GM15510 (cell line): Measurements from ENCODE around the gene C1orf94.

Experiments
- POLR2A ChIP-seq: IDR thresholded peaks from 3 replicates; pipeline ENCODE4 v1.6.1; 2011; ENCODE audit warnings: borderline replicate concordance; ENCODE audit not compliant: insufficient read length; ENCODE audit errors: extremely low read depth

The C1orf94 gene

GRCh38 chr1:34190692-34191091 is 14.0 kb downstream of the C1orf94 start:
- no peak for TF ChIP-seq POLR2A

- TF ChIP-seq POLR2A = no peak
Measured at GRCh38 chr1:34192621-34193020, 15.9 kb downstream of the C1orf94 start.

GRCh38 chr1:34199927-34200326 is 23.2 kb downstream of the C1orf94 start:
- no peak for TF ChIP-seq POLR2A

GRCh38 chr1:34212673-34213072 is 36.0 kb downstream of the C1orf94 start:
- no peak for TF ChIP-seq POLR2A

- TF ChIP-seq POLR2A = no peak
Measured at GRCh38 chr1:34213956-34214355, 37.2 kb downstream of the C1orf94 start.

- TF ChIP-seq POLR2A = no peak
Measured at GRCh38 chr1:34231441-34231840, 54.7 kb downstream of the C1orf94 start.

GRCh38 chr1:34235594-34235993 is 58.9 kb downstream of the C1orf94 start:
- TF ChIP-seq POLR2A = no peak

- no peak for TF ChIP-seq POLR2A
Measured at GRCh38 chr1:34236089-34236488, 59.4 kb downstream of the C1orf94 start.

- no peak for TF ChIP-seq POLR2A
Measured at GRCh38 chr1:34237151-34237815, 60.6 kb downstream of the C1orf94 start.

GRCh38 chr1:34245967-34246366 is 69.3 kb downstream of the C1orf94 start:
- TF ChIP-seq POLR2A = no peak

GRCh38 chr1:34250342-34250741 is 73.6 kb downstream of the C1orf94 start:
- no peak for TF ChIP-seq POLR2A

- TF ChIP-seq POLR2A = no peak
Measured at GRCh38 chr1:34262023-34262853, 85.5 kb downstream of the C1orf94 start.

GRCh38 chr1:34262921-34263320 is 86.2 kb downstream of the C1orf94 start:
- no peak for TF ChIP-seq POLR2A

- no peak for TF ChIP-seq POLR2A
Measured at GRCh38 chr1:34263406-34263805, 86.7 kb downstream of the C1orf94 start.

- no peak for TF ChIP-seq POLR2A
Measured at GRCh38 chr1:34265396-34265795, 88.7 kb downstream of the C1orf94 start.
